ENCODE data around the gene TMLHE. TPM values are rescaled to one million over a fixed set of nuclear protein-coding genes. Genes with fewer than 3 reads are reported as not detected.

Gene TMLHE
- total and polyA plus RNA-seq, 10 of the 15 experiments (the other 5 are each of a cell fraction or from before 2014, with no cell fraction given), result 7.1 to 21.7 (median 13.6) TPM

GRCh38 chrX:155514225-155514624 lies 98.5 kb downstream of the TMLHE start:
- no peak overlapping the region for H3K27ac ChIP-seq (ENCODE audit: control insufficient read depth, insufficient read depth)
- DNase-seq (ENCODE audit: low read depth, low spot score), result no peak
- ChIA-PET POLR2A (no interaction called here), SMC1A (ENCODE audit: uncharacterized antibody, unreplicated experiment) (no interaction called here), CTCF (no interaction called here), RAD21 (ENCODE audit: unreplicated experiment) (no interaction called here)
- intact Hi-C loops (cut with micrococcal nuclease; ENCODE audit: unreplicated experiment), result no loop called here
- H3K9ac ChIP-seq (ENCODE audit: control insufficient read depth, insufficient read depth, low read length), result no peak overlapping the region
- in situ Hi-C loops (cut with MboI), result no loop called here
- no peaks in the 10 kb centered on the region for H4K20me1 ChIP-seq (ENCODE audit: control insufficient read depth, insufficient read depth)
- H3K4me2 ChIP-seq (ENCODE audit: control insufficient read depth, insufficient read depth), result no peak overlapping the region
- H3K4me1 ChIP-seq (ENCODE audit: control insufficient read depth, insufficient read depth, low read length), result no peaks in the 10 kb centered on the region
- H3K4me3 ChIP-seq, result no peak overlapping the region
- no TSS peak for BruUV-seq (replicated peaks)
- TF ChIP-seq CHD2 (IDR thresholded peaks at IDR 0.05; ENCODE audit: borderline replicate concordance, low read depth, low read length) (no peak), CEBPB (IDR thresholded peaks at IDR 0.05; ENCODE audit: borderline replicate concordance in 1 of 2, low read depth in 2 of 2, low read length in 2 of 2) (no peak), SPI1 (IDR thresholded peaks at IDR 0.05; ENCODE audit: borderline replicate concordance, insufficient read depth, low read depth, low read length) (no peak), KAT2A (conservative IDR thresholded peaks at IDR 0.05; ENCODE audit: control insufficient read depth, low read depth, low read length) (no peak), PRDM15 (CRISPR knock-in tag; IDR thresholded peaks at IDR 0.05) (no peak), ZBTB40 (IDR thresholded peaks at IDR 0.05; ENCODE audit: borderline replicate concordance) (no peak), RCOR1 (conservative IDR thresholded peaks at IDR 0.05; ENCODE audit: low read depth, low read length) (no peak), ZSCAN29 (IDR thresholded peaks at IDR 0.05) (no peak), PKNOX1 (IDR thresholded peaks at IDR 0.05) (no peak), HDAC6 (IDR thresholded peaks at IDR 0.05; ENCODE audit: unreplicated experiment) (no peak), TCF3 (IDR thresholded peaks at IDR 0.05; ENCODE audit: borderline replicate concordance, insufficient read depth, low read depth, low read length) (no peak), STAT3 (IDR thresholded peaks at IDR 0.05; ENCODE audit: low read depth, low read length) (no peak), FOXK2 (IDR thresholded peaks at IDR 0.05) (no peak), PML (IDR thresholded peaks at IDR 0.05; ENCODE audit: low read length) (no peak), FOS (IDR thresholded peaks at IDR 0.05; ENCODE audit: borderline replicate concordance, extremely low read depth, insufficient read length) (no peak), TBL1XR1 (IDR thresholded peaks at IDR 0.05; ENCODE audit: low read depth, low read length) (no peak), SMARCA5 (IDR thresholded peaks at IDR 0.05) (no peak)
- no peak for ATAC-seq
- no peaks in the 10 kb centered on the region; the same call in 2 of the 3 replicates for H3K9me3 ChIP-seq (replicated peaks; ENCODE audit: control insufficient read depth, insufficient read depth, low read length)
- H3K27me3 ChIP-seq (replicated peaks in 1 of 2; ENCODE audit: control insufficient read depth in 2 of 2, insufficient read depth in 2 of 2, low read length in 1 of 2), result no peaks in the 10 kb centered on the region
- no peak for FAIRE-seq
- H3K79me2 ChIP-seq (ENCODE audit: control insufficient read depth, insufficient read depth, low read length), result no peaks in the 10 kb centered on the region
- H3K36me3 ChIP-seq (ENCODE audit: control insufficient read depth in 2 of 2, insufficient read depth in 2 of 2, low read length in 1 of 2), result no peaks in the 10 kb centered on the region; a peak in 1 of 4 replicates
- H2AFZ ChIP-seq (ENCODE audit: control insufficient read depth, low read depth, low read length), result no peak overlapping the region

All from GM12878 (cell line).